ENCODE results near the gene NAV1.

DNA sequence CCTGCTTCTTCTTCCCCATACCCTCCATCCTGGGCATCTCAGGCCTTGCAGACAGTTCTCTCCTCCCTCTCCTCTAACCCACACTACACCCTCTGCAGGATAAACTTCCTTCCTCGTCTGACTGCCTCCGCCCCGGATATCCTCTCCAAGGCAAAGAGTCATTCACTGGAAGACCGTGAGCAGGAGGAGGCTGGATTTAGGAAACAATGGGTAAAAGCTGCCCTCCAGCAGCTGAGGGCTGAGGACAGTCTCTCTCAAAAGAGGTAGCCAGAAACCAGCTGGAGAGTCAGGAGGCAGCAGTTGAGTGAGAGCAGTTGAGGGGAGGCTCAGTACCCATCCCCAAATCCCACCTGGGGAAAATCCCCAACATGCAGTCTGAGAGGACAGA is 33.4 kb upstream of the NAV1 start:
- TF ChIP-seq POLR2A (conservative IDR thresholded peaks at IDR 0.05) (no peak), SREBF2 (CRISPR knock-in tag; IDR thresholded peaks at IDR 0.05) (no peak), ADNP (tag; IDR thresholded peaks at IDR 0.05) (no peak), MAX (CRISPR knock-in tag; IDR thresholded peaks at IDR 0.05) (no peak), TAL1 (IDR thresholded peaks at IDR 0.05) (no peak), ELF1 (tag; IDR thresholded peaks at IDR 0.05) (no peak), HDAC6 (IDR thresholded peaks at IDR 0.05; ENCODE audit: low read depth, low read length) (no peak), MAFK (IDR thresholded peaks at IDR 0.05; ENCODE audit: low read length) (no peak), POLR2AphosphoS5 (IDR thresholded peaks at IDR 0.05; ENCODE audit: control insufficient read depth, insufficient read depth, low read depth, low read length) (no peak)
- TF ChIP-seq, protein P1, sequence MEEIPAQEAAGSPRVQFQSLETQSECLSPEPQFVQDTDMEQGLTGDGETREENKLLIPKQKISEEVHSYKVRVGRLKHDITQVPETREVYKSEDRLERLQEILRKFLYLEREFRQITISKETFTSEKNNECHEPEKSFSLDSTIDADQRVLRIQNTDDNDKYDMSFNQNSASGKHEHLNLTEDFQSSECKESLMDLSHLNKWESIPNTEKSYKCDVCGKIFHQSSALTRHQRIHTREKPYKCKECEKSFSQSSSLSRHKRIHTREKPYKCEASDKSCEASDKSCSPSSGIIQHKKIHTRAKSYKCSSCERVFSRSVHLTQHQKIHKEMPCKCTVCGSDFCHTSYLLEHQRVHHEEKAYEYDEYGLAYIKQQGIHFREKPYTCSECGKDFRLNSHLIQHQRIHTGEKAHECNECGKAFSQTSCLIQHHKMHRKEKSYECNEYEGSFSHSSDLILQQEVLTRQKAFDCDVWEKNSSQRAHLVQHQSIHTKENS (CRISPR knock-in tag; IDR thresholded peaks at IDR 0.05), result no peak
- TF ChIP-seq, protein P2, sequence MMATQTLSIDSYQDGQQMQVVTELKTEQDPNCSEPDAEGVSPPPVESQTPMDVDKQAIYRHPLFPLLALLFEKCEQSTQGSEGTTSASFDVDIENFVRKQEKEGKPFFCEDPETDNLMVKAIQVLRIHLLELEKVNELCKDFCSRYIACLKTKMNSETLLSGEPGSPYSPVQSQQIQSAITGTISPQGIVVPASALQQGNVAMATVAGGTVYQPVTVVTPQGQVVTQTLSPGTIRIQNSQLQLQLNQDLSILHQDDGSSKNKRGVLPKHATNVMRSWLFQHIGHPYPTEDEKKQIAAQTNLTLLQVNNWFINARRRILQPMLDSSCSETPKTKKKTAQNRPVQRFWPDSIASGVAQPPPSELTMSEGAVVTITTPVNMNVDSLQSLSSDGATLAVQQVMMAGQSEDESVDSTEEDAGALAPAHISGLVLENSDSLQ (IDR thresholded peaks at IDR 0.05), result no peak
- TF ChIP-seq, protein P3, sequence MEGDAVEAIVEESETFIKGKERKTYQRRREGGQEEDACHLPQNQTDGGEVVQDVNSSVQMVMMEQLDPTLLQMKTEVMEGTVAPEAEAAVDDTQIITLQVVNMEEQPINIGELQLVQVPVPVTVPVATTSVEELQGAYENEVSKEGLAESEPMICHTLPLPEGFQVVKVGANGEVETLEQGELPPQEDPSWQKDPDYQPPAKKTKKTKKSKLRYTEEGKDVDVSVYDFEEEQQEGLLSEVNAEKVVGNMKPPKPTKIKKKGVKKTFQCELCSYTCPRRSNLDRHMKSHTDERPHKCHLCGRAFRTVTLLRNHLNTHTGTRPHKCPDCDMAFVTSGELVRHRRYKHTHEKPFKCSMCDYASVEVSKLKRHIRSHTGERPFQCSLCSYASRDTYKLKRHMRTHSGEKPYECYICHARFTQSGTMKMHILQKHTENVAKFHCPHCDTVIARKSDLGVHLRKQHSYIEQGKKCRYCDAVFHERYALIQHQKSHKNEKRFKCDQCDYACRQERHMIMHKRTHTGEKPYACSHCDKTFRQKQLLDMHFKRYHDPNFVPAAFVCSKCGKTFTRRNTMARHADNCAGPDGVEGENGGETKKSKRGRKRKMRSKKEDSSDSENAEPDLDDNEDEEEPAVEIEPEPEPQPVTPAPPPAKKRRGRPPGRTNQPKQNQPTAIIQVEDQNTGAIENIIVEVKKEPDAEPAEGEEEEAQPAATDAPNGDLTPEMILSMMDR (IDR thresholded peaks at IDR 0.05 in 2 of 3, conservative IDR thresholded peaks at IDR 0.05 in 1 of 3; ENCODE audit: insufficient read depth in 2 of 3, low read depth in 1 of 3, low read length in 3 of 3), result no peak

Measured in K562 (cell line).